UCSD-AML1 (cell line): Measurements from ENCODE around the gene TRIO.

Source experiments
- DNase-seq: peaks from one replicate; lab custom pipeline; 2025; ENCODE audit not compliant: unreplicated experiment; lab: John Stamatoyannopoulos, UW

The TRIO gene

GRCh38 chr5:14495301-14495700 lies 352.2 kb downstream of the TRIO start:
- no peak for DNase-seq

DNA sequence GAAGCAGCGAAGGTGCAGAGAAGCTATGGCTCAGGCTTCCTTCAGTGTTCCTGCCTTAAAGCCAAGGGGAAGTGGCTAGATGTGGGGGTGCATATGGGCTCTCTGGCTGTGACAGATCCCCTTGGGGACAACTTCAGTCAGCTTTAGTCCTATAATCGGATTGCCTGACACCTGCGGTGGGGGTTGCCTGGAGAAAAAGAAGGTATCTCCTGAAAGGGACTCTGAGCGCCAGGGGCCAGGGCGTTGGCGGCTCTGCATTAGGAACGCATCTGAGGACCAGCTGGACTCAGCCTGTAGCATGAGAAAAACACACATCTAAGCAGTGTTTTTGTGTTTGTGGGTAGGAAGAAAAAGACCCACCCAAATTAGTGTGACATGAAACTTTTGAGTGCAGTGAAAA lies 354.2 kb downstream of the TRIO start:
- DNase-seq, result no peak

- no peak for DNase-seq
Measured at GRCh38 chr5:14501353-14502293, 358.5 kb downstream of the TRIO start.

DNA sequence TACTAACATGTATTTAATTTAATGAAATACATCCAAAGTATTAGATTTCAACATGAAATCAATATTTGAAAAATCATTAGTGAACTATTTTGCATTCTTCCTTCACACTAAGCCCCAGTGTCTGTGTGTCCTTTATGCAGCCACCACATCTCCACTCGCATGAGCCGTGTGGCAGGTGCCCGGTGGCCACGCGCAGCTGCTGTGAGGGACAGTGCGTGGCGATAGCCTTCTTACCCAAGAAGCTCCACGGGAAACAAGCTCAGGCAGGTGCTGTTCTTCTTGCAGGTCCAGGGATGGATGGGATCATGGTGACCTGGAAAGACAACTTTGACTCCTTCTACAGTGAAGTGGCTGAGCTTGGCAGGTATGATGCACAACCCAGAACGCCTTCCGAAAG lies 359.1 kb downstream of the TRIO start:
- no peak for DNase-seq

DNA sequence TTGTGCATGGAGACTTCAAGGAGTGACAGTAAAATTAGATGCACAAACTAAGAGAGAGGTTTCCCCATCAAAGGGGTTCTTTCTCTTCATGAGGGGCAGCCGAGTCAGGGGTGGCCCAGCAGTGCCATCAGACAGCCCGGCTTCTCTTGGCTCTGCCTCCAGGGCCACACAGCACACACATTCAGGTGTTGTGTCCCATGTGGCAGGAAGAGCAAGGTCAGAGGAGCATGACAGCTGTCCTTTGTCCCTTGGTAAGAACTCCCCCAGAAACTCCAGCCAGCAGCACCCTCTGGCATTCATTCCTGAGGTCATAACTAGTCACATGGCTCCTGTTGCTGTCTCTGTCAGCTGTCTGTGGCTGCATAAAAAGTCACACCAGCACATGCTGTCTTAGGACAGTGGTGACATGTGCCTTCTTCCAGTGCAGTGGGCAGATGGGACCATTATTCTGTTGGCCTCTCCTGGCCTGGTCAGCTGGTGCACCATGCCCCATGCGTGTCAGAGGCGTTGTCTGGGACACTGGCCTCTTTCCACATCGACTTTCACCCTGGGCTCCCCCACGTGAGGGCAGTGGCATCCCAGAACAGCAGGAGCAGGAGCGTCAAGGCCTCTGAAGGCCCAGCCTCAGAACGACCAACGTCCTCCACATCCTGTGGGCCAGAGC lies 360.0 kb downstream of the TRIO start:
- DNase-seq, result no peak

DNA sequence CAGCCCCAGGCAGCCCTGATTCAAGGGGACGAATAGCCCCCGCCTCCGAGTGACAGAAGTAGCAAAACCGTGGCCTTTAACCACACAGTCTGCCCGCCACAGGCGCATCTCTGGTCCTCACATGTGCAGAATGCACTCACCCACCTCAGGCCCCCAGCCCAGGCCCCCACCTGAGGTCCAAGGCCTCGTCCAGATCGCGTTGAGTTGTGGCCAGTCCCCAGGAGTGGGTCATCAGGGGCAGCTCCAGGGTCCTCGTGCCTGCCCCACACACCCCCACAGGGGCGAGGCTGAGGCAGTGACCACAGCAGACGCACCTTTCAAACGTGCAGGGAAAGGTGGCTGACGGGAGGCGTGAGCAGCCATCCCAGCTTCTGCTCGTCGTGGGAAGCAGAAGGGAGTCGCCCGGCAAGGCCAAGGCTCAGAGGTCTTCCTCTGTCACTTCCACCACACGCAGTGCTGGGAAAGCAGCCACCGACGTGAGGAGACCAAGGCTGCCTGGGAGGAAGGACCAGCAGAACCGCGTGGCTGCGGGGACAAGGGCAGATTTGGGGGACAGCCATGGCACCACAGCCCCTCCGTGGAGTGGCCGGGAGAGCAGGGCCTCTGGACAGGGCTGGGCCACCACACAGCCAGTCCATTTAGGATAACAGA lies 360.7 kb downstream of the TRIO start:
- DNase-seq, result no peak

- no peak for DNase-seq
Measured at GRCh38 chr5:14504332-14504727, 361.2 kb downstream of the TRIO start.

DNA sequence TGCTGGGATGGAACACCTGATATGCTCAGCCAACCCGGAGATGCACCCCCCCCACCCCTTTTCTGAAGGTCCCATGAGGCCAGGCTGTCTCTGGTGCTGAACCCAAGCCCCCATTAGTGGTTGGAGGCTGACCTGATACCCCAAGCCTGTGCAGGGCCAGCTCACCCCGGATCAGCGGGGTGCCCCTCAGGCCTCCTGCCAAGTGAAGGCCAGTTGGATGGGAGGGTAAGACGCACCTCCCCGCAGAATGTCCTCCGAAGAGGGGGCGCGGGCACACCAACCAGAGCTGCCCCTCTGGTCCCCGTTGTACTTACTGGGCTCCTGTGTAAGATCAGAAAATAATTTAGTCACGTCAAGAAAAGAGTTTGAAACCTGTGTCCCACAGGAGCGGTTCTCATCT lies 361.7 kb downstream of the TRIO start:
- DNase-seq, result no peak

GRCh38 chr5:14505310-14506139 lies 362.4 kb downstream of the TRIO start:
- DNase-seq, result no peak

DNA sequence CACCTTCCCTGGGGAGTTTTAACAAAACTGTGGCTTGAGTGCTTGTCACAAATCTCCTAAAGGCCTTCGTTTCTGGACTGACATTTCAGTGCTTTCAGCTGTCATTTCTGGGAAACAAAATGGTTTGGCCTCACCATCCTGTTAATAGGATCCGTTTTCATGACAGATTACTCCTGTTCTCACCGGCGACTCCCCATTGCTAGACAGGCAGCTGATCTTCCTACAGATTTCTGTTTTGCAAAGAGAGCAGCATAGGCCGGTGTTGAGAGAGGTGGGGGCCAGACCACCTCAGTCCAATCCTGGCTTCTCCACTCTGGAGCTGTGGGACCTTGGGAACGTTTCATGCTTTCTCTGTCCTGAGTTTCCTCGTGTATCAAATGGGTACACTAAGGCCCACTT lies 363.0 kb downstream of the TRIO start:
- no peak for DNase-seq

DNA sequence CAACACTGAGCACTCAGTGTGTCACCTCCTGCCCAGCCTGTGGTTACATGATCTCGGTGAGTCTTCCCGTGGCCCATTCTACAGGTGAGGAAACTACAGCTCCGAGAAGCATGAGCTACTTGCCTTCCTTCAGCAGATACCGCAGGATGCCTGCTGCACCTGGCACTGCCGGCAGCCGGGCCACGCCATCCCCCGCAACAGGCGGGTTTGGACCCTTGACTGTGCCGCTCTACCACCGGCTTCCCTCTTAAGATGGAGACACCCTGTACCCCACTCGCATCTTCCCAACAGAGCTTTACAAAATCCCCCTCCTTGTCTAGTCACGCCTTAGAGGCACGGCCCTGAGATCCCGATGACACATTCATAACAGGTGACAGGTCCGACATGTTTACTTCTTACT lies 363.5 kb downstream of the TRIO start:
- DNase-seq, result no peak

DNA sequence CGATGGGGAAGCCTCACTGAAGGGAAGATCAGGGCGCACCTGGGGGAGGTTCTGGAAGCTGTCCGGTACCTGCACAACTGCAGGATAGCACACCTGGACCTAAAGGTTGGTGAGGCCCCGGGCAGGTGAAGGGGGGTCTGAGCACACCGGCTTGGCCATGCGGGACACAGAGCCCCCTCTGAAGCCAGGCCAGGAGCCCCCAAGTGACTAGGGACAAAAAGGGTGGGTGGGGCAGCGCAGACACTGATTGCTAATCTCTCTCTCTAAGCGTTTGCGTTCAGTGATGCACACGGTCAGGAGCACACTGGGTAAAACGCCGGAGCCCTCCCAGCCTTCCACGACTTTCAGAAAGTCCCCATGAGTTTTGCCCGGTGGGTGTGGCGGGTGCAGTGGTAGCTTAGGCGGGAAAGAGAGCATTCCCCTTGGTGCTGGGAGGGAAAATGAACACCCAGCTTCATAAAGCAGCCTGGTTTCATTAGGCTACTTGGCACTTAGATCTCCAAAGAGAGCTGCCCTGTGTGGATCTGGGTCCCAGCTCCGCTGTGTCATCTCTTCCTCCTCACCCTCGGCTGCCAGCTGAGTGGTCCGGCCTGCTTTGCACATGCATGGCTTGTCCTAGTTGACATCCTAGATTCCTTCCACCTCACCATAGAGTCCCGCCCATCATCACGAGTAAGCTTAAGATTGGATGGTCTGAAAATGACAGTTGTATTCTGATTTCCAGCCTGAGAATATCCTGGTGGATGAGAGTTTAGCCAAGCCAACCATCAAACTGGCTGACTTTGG lies 364.2 kb downstream of the TRIO start:
- no peak for DNase-seq

GRCh38 chr5:14508046-14508445 lies 364.9 kb downstream of the TRIO start:
- no peak for DNase-seq

DNA sequence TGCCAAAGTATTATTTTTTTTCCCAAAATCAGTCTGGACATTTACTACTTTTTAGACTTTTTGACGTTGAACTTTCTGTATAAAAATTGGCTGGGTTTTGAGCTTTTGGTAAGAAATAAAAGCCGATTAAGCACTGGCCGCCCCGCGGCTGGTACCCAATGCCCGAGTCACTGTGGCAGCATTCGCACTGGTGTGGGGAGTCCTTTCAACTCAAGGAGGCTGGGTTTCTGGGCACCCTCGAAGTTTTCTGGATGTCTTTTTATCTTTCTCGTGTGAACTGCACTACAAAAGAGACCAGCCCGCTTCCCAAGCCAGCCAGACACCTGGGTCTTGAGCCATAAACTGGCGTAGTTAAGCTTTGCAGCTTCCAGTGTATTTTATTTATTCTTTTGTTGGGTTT lies 366.4 kb downstream of the TRIO start:
- DNase-seq, result no peak

DNA sequence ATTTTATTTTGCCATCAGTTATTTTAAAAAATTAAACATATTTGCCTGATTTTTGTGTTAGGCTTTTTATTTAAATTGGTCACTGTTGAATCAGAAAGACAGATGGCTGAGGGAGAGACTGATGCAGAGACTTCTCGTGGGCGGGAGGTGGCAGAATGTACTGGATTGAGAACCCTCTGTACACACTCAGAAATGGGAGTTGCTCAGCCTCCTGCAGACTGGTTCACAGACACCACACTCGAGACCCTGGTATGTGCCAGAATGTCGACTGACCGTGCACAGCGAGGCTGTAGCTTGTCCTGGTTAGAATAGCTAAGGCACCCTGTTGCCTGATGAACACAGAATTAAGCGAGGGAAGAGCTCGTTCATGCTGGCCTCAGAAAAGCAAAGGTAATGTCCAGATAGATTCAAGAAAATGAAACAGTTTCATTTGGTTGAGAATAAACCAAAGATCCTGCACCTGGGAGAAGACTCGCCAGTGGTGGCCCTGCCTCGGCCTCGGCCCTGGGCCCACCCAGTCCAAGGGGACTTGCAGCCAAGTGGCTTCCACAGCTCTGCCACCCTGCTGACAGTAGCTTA lies 367.1 kb downstream of the TRIO start:
- DNase-seq, result no peak

- DNase-seq, result no peak
Measured at GRCh38 chr5:14510880-14511279, 367.7 kb downstream of the TRIO start.

GRCh38 chr5:14512574-14512973 lies 369.4 kb downstream of the TRIO start:
- DNase-seq, result no peak

- no peak for DNase-seq
Measured at GRCh38 chr5:14513266-14513665, 370.1 kb downstream of the TRIO start.

- DNase-seq, result no peak
Measured at GRCh38 chr5:14516901-14517300, 373.8 kb downstream of the TRIO start.

GRCh38 chr5:14518638-14519037 lies 375.5 kb downstream of the TRIO start:
- no peak for DNase-seq
